ENCODE results near the gene CPA2.

The CPA2 gene

DNA sequence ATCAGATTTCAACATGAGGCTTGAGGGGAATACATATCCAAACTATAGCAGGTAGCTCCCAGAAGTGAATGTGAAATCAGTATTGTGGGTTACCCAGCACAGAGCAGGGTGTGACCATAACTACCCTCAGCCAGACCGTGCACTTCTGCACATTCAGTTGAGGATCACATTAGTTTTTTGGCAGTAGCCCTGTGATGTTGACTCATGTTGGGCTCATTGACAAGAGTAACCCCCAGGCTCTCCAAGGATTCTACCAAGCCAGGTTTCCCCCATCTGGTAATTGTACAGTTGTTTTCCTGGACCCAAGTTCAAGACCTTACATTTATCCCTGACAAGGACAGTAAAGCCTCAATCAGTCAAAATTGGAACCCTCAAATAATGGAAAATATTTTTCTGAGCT, 14.6 kb downstream of the CPA2 start:
- DNase-seq: no peak

DNA sequence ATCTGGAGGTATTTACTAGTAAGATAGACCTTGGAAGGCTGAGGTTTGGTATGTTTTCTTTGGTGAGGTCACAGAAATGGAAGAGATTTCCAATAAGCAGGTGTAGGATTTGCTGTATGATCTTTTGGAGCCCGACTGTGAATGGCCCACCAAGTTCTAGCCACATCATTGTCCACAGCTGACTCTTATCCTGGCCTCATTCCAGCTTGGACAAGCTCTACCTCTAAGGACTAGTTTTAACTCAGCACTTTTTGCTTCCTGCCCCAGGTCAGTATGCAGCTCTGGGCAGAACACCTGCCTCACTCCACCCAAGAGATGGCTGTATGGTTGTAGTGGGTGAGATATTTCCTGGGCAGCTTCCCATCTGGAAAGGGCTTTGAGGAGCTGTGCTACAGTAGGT, 20.2 kb downstream of the CPA2 start:
- DNase-seq: no peak

DNA sequence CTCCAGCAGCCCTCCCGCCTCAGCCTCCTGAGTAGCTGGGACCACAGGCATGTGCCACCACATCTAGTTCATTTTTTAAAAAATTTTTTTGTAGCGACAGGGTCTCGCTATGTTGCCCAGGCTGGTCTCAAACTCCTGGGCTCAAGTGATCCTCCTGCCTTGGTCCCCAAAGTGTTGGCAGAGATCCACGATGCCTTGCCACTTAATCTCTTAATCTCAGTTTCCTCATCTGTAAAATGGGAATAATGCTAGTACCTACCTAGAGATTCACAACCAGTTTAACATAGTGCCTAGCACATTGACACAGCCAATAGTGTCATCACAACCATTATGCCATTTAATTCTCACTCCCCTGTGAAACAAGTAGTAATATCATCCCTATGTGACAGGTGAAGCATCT, 21.5 kb downstream of the CPA2 start:
- no peak for DNase-seq

DNA sequence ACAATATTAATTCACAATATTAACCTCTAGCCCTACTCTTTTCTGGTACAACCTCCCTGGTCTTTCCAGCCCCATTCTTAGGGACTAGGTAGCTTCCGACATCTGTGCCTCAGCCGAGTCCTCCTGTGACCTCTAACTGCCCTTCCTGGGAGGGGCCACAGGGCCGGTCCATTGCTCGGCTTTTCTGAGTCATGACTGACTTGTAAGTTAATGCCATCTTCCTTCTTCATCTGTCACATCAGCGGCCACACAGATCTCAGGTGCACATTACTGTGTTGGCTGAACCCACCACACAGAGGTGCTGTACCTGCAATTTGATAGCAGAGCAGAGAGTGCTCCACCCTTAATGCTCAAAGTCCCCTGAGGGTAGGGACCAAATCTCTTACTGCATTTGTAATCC, 22.2 kb downstream of the CPA2 start:
- DNase-seq: no peak

- no peak for DNase-seq
These were observed 22.8 kb downstream of the CPA2 start for GRCh38 chr7:130289478-130289877.

DNA sequence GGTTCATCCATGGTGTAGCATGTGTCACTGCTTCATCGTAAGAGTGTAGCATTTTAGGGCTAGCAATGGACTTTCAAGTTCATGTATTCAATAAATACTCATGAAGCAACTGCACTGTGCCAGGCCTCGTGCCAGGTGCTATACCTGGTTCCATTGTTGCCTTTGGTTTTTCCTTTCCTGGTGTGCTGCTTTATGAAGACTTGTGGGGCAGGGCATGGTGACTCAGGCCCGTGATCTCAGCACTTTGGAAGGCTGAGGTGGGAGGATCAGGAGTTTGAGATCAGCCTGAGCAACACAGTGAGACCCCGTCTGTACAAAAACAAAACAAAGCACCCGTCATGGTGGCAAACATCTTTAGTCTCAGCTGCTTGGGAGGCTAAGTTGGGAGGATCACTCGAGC, 24.1 kb downstream of the CPA2 start:
- DNase-seq: no peak

DNA sequence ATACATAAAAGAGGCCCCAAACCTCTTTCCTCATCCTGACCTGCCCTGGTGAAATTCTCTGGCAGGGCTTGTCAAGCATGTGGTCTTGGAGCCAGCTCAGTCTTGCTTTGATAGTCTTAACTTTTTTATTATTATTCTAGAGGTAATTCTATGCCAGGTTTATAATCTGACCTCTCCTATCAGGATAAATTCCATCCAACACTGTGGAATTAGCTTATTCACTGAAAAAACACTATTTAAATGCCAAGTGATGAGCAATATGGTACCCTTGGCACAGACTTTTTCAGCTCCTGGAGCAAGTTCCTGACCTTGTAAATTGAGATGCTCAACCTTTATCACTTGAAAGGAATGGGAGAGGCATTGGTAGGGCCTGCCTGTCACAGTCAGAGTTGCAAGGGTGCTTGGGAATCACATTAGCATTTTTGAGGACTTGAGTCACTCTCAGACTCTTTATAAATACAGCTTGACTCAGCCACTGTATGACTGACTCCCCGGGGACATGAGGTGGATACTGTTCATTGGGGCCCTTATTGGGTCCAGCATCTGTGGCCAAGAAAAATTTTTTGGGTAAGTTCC, 26.1 kb downstream of the CPA2 start, which contains the start of gene CPA4:
Gene CPA4, plus strand, starts transcription at position 480 of the 576 bp plus-strand sequence. Its CDS starts 20 bp downstream, at position 500.
- no peak for DNase-seq

DNA sequence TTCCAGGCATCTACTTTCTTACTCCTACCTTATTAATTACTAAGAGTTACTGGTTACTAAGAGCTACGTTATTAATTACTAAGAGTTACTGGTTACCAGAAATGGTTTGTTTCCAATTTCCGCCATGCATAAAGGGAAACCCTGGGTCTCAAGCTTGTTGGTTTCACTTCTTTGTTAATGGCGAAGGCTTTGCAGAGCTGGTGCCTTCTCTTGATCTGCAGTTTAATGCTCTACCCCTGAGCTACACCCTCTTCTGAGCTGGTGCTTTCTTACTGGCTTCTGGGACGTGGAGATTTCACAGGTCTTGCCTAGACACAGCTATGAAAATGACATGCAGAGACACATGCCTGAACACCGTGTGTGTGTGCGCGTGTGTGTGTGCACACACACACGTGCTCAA, 26.9 kb downstream of the CPA2 start:
- DNase-seq: no peak

DNA sequence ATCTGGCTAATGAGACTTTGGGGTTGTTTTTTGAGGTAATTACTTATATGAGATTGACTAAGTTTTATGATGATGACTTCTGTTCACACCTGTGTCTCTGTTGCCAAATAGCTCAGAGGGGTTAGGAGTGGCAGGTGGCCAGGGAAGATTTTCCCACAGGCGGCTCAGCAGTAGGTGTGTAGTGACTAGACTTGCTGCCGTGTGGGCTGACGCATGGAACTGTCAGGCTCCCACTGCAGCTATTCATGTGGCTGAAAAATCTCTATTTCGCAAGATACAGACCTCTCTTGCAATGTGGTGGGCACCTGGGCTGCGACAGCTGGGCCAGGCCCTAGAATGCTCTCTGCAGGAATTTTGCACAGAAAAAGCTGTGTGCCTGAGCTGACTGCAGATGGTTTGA, 27.7 kb downstream of the CPA2 start:
- no peak for DNase-seq

- DNase-seq: no peak
These were observed 29.7 kb downstream of the CPA2 start for GRCh38 chr7:130296221-130296951.

- no peak for DNase-seq
These were observed 31.2 kb downstream of the CPA2 start for GRCh38 chr7:130297628-130298543.

GRCh38 chr7:130298544-130299326, 32.1 kb downstream of the CPA2 start:
- no peak for DNase-seq

DNA sequence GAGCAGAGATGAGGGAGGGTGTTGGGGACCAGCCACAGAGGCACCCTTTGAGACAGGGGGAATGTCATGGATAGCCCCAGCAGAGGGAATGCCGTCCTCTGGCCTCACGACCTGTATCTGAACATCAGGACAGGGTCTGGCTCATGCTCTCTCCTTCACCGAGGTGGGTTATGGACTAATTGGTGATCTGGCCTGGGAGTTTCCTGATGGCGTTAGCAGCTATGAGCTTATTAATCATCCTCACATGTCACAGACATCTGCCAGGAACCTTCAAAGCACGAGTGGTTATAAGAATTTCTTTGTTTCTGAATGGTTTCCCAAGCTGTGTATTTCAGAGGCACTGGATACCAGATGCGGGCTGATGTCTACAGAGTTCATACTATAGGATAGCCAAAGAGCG, 33.2 kb downstream of the CPA2 start:
- DNase-seq: no peak

GRCh38 chr7:130301501-130302020, 34.9 kb downstream of the CPA2 start:
- no peak for DNase-seq

- DNase-seq: no peak
These were observed 36.0 kb downstream of the CPA2 start for GRCh38 chr7:130302649-130303048.

DNA sequence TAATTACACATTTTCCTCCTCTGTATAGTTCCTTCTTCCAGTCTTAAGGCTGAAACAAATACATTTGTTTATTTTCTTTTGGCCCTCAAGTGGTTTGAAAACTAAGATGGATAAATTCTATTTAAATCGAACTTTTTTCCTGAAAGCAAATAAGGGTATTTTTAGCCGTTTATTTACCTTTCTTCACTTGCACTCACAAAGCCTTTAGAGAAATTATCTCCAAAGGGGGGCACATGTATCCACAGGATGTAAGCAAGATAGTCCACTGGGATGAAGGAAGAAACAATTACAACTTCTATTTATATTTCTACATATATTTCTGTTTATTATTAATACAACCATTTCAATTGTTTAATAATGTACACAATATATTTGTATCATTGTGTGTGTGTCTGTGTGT, 36.5 kb downstream of the CPA2 start:
- DNase-seq: no peak

GRCh38 chr7:130303551-130303950, 36.9 kb downstream of the CPA2 start:
- DNase-seq: no peak

DNA sequence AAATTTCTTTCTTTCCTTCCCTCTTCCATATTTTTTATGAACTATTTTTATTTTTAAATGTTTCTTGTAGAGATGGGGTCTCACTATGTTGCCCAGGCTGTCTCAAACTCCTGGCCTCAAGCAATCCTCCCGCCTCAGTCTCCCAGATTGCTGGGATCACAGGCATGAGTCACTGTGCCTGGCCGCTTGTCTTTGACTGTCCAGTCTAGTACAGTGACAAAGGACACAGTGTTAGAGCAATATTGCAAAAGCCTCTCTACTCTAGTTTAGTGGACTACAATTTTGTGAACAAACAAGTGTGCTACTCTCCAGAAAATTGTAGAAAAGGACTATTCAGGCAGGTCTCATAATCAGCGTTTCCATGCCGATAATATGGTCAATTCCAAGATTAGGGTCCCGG, 37.3 kb downstream of the CPA2 start:
- no peak for DNase-seq

GRCh38 chr7:130304878-130305277, 38.2 kb downstream of the CPA2 start:
- DNase-seq: no peak

- no peak for DNase-seq
These were observed 38.9 kb downstream of the CPA2 start for GRCh38 chr7:130305433-130306042.

- DNase-seq: no peak
These were observed 43.3 kb downstream of the CPA2 start for GRCh38 chr7:130309986-130310385.

DNA sequence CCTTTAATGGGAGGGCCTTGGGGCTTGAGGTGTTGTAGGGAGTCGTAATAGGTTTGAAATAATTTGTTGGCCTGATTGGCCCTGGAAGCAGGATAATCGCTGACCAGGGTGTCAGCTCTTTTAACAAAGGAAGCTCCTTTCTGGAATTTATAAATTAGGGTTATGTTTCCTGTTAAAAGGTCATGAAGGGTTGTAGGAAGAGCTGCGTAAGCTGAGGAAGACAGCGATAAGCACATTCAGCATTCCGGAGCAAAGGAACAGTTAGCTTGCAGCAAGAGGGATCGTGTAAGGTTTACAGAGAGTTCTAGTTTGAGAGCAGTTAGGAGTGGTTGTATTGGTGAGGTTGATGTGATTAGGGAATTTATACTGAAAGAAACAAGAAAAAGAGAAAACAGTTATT, 47.6 kb downstream of the CPA2 start:
- no peak for DNase-seq
